ENCODE measurements around the gene CHRDL2. TPM values are rescaled to one million over a fixed set of nuclear protein-coding genes. Genes with fewer than 3 reads are reported as not detected.

Gene CHRDL2
- total and polyA plus RNA-seq, 2 of the 4 experiments (the other 2 are of a cell fraction) = 0.80 TPM; not detected in 1

- in situ Hi-C loops (cut with MboI; ENCODE audit: low sequenced_read_pairs) = no loop called here
- CTCF ChIA-PET = interaction anchor here (2.4 kb wide), 1 partner anchor 16 kb away, joined by 9 read pairs; no protein-coding TSS in a partner anchor
- H4K5ac ChIP-seq (ENCODE audit: low read depth, low read length) = peak overlapping the region; percentile 29; the same call in 1 of the 2 replicates
- no peak overlapping the region for H2BK15ac ChIP-seq (ENCODE audit: low read depth, low read length)
- H2AK5ac ChIP-seq (ENCODE audit: low read depth, low read length) = peak overlapping the region; percentile 3; the same call in 1 of the 2 replicates
- no peak overlapping the region for H2BK5ac ChIP-seq (ENCODE audit: low read depth, low read length, poor library complexity, severe bottlenecking)
- no peaks in the 10 kb centered on the region for H4K20me1 ChIP-seq (ENCODE audit: insufficient read depth, low read length)
- no peak overlapping the region for H3K9ac ChIP-seq (ENCODE audit: low read depth, low read length)
- no peak overlapping the region for H2AFZ ChIP-seq (replicated peaks; ENCODE audit: low read length, poor library complexity)
- no peak overlapping the region for H4K91ac ChIP-seq (ENCODE audit: insufficient read depth, low read depth, low read length)
- no peaks in the 10 kb centered on the region for H3K27me3 ChIP-seq (ENCODE audit: control insufficient read depth, insufficient read depth, low read length)
- no peaks in the 10 kb centered on the region for H3K36me3 ChIP-seq (ENCODE audit: control insufficient read depth, insufficient read depth, low read length)
- H2BK120ac ChIP-seq (ENCODE audit: low read depth, low read length) = no peak overlapping the region
- H3K4me1 ChIP-seq (ENCODE audit: control insufficient read depth, insufficient read depth, low read length) = peaks cover 27% of the 10 kb centered on the region
- no peaks in the 10 kb centered on the region for H3K79me1 ChIP-seq (ENCODE audit: low read depth in 1 of 2, low read length in 2 of 2)
- no peak overlapping the region for H3K23ac ChIP-seq (ENCODE audit: low read depth, low read length)
- no peak overlapping the region for H3K4ac ChIP-seq (ENCODE audit: low read depth, low read length)
- intact Hi-C loops (cut with micrococcal nuclease) = no loop called here
- BruUV-seq (replicated peaks) = no TSS peak
- ATAC-seq (ENCODE audit: low read depth) (no peak), DNase-seq (no peak)
- 100% methylated on average over 1 of the region's 3 CpGs; no CpG with 5 or more reads in 1 of the 2 experiments for WGBS, 2 experiments (ENCODE audit: extremely low coverage in 2 of 2, insufficient read length in 1 of 2)
- H3K14ac ChIP-seq (replicated peaks; ENCODE audit: low read depth, low read length) = no peak overlapping the region
- no peak overlapping the region for H3K4me3 ChIP-seq (ENCODE audit: insufficient read depth, low read depth, low read length)
- H3K9me3 ChIP-seq (ENCODE audit: control insufficient read depth, insufficient read depth, low read length) = peaks cover 3% of the 10 kb centered on the region; the same call in 1 of the 2 replicates
- no peak overlapping the region for H3K4me2 ChIP-seq (ENCODE audit: low read depth, low read length)
- POLR2A ChIA-PET (ENCODE audit: unreplicated experiment) = no interaction called here
- H3K56ac ChIP-seq (ENCODE audit: extremely low read depth, insufficient read depth, low read length) = no peak overlapping the region
- H3K27ac ChIP-seq (ENCODE audit: insufficient read depth, low read length) = no peak overlapping the region
- H3K18ac ChIP-seq (ENCODE audit: low read depth, low read length) = no peak overlapping the region
- no peak overlapping the region for H2AK9ac ChIP-seq (replicated peaks; ENCODE audit: low read depth, low read length, poor library complexity)
- peaks cover 17% of the 10 kb centered on the region for H3K9me1 ChIP-seq (ENCODE audit: insufficient read depth, low read length)
- dilution Hi-C loops (cut with HindIII; ENCODE audit: low sequenced_read_pairs, unreplicated experiment) = no loop called here
- no peak overlapping the region; a peak in 1 of 4 replicates for H4K8ac ChIP-seq (ENCODE audit: low read depth in 2 of 2, low read length in 2 of 2)
- TF ChIP-seq, protein P1, sequence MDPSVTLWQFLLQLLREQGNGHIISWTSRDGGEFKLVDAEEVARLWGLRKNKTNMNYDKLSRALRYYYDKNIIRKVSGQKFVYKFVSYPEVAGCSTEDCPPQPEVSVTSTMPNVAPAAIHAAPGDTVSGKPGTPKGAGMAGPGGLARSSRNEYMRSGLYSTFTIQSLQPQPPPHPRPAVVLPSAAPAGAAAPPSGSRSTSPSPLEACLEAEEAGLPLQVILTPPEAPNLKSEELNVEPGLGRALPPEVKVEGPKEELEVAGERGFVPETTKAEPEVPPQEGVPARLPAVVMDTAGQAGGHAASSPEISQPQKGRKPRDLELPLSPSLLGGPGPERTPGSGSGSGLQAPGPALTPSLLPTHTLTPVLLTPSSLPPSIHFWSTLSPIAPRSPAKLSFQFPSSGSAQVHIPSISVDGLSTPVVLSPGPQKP (IDR thresholded peaks at IDR 0.05; ENCODE audit: borderline replicate concordance, low read depth, low read length) = no peak
- peak; percentile 34; the same call in 1 of the 2 replicates for TF ChIP-seq MAFK (IDR thresholded peaks at IDR 0.05; ENCODE audit: low read depth, low read length)
- no peak overlapping the region; the same call in 1 of the 2 replicates for H2BK20ac ChIP-seq (ENCODE audit: low read depth, low read length)
Measured at GRCh38 chr11:74685905-74686304, 45.3 kb downstream of the CHRDL2 start.
